GM21367 (cell line): ENCODE data around the gene SCO2.

Experiments
- ATAC-seq: cut with Tn5 transposase; IDR thresholded peaks from one replicate; pipeline ENCODE4 v1.9.1; 2021; ENCODE audit not compliant: unreplicated experiment

Gene SCO2

DNA sequence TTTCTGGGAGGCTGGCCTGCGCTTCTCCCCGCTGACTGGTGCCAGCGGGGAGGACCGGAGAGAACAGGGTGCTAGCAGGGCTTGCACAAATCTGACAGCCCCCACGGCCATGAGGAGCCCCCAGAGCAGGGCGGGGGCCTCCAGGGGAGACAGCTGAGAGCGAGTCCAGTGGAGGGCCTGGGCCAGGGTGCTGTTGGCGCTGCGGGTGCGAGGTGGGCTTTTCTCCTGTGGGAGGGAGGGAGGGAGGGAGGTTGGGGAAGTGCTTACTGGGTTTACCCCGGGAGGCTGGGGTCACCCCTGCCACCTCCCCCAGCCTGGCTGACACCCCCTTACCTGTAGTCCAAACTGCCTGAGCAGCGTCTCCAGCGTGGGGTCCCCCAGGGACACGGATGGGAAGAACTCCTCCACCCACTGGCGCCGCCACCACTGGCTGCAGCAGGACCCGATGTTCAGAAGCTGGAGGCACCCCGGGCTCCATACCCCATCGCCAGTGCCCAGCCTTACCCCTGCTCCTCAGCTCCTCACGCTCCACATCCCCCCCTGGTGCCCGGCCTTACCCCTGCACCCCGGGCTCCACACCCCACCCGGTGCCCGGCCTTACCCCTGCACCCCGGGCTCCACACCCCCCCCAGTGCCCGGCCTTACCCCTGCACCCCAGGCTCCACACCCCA is 21.8 kb downstream of the SCO2 start:
- no peak for ATAC-seq

DNA sequence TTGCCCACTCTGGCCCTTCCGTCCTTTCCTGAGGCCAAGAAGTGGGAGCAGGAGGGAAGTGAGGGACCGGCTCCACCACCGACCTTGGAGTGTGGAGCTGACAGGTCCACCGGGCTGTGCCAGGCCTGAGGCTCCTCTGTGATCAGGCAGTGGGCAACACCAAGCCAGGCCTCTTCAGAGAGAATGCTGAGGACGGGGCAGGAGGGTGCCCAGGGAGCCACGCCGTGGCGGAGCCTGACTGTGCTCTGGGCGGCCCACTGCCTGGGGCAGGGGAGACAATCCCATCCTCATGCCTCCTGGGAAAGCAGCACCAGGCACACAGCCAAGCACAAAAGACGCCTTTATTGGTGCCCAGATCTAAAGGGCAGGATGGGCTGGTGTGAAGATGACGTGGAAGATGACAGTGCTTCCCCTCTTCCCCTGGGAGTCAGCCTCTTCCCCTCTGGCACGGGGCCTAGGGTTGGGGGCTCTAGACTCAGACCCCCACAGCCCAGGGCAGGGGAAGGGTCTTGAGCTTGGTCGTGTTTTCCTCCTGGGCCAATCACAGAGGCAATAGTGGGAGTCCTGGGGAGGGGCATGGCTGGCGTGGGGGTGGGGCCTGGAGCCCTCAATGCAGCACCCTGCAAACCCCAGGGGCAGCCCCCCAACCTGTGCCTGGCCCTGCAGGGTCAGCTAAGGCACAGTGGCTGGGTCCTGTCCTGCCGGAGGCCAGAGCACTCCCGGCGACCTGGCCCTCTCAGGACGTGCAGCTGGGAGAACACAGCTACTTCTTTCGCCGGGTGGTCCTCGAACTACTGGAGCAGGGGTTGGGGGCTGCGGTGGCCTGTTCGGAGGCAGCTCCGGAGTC is 22.5 kb downstream of the SCO2 start:
- ATAC-seq, result no peak

DNA sequence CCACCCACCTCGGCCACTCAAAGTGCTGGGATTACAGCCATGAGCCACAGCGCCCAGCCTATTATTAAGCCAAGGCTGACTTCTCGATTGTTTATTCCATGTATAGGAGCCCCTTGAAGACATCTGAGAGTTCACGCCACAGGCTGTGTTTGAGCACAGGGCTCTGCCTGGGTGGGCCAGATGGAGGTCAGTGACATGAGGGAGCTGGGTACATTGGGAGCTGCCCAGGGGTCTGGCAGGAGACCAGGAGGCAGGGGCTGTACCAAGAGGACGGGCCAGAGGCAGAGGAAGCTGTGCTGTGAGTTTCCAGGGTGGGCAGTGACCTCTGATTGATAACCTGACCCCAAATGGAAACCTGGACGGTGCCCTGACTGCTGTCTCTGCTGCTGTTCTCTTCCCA is 23.3 kb downstream of the SCO2 start:
- no peak for ATAC-seq

DNA sequence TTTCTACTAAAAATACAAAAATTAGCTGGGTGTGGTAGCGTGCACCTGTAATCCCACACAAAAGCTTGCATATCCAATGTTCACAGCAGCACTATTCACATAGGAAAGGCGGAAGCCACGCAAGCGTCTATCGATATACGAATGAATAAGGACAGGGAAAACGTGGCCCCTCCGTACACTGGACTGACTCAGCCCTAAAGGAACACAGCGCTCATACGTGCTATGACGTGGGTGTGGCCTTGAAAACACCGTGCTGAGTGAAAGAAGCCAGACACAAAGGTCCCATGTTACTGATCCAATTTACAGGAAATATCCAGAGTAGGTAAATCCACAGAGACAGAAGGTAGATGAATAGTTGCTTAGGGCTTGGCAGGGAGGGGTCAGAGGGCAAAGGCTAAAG is 24.9 kb downstream of the SCO2 start:
- ATAC-seq, result no peak

DNA sequence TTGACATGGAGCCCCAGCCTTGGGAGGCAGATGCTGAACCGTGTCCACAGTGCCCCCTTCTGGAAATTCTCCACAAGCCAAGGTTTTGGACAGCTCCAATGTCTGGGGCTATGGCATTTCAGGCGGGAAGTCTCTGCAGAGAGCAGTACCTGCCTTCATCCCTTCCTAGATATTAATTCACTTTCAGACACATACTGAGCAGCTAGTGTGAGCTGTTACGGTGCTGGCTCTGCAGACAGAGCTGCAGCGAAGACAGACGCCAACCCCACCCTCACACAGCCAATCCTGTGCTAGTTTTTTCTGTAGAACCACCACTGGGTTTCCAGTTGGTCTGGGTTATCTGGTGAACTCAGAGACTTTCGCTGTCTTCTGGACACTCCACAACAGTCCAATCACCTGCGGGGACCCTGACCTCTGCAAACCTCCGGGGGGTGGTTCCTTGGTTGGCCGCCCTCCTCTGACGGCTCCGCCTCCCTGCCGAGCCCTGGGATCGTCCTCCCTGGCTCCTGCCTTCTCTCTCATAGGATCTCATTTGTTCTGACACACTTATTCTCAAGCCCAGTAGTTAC is 27.0 kb downstream of the SCO2 start:
- ATAC-seq, result no peak

DNA sequence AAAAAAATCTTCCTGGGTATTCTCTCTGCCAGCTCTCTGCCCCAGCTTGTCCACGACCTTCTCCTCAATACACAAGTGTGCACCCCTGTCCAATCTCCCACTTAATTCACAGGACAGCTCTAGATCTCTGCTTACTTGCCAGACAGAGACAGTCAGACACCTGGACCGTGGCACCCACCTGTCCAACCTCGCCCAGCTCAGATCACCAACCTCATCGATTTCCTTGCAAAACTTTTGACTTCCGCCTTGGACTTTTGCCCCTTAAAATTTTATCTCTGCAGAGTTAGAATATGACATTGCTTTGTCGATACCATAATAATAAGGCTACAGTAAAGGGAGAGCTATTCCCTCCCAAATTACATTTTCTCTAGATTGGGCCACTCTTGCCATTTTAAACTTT is 28.3 kb downstream of the SCO2 start:
- ATAC-seq, result no peak

DNA sequence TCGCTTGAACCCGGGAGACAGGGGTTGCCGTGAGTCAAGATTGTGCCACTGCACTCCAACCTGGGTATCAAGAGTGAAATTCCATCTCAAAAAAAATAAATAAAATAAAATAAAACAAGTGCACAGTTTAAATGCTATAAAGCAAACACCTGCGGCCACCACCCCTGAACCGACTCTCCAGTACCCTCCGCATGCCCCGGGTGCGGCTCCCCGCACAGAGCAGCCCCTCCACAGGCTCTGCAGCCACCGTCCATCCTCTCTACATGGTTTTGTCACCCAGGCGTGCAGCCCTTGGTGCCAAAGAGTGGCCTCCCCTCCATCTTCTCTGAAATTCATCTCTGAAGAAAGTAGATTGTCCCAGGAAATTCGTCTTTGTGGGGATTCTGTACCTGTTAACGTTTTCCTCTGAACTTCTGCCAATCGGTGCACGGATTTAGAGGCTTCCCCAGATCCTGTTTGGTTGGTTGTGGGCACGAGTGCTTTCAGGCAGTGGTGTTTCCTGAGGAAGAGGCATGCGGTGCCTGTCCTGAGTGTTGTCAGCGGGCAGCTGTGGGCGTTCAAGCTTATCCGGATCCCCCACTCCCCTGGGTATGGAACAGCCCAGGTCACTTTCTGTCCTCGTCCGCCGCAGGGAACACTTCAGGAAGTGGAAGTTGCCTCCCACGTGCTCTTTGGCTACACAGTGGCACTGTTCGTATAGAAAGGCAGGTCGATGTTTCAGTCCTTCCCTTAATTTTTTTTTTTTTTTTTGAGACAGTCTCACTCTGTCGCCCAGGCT is 34.7 kb downstream of the SCO2 start:
- ATAC-seq, result no peak

- ATAC-seq, result no peak
Measured at GRCh38 chr22:50489363-50490243, 35.8 kb downstream of the SCO2 start.

GRCh38 chr22:50488886-50489285 is 36.5 kb downstream of the SCO2 start:
- ATAC-seq, result no peak

GRCh38 chr22:50488006-50488677 is 37.3 kb downstream of the SCO2 start:
- no peak for ATAC-seq

DNA sequence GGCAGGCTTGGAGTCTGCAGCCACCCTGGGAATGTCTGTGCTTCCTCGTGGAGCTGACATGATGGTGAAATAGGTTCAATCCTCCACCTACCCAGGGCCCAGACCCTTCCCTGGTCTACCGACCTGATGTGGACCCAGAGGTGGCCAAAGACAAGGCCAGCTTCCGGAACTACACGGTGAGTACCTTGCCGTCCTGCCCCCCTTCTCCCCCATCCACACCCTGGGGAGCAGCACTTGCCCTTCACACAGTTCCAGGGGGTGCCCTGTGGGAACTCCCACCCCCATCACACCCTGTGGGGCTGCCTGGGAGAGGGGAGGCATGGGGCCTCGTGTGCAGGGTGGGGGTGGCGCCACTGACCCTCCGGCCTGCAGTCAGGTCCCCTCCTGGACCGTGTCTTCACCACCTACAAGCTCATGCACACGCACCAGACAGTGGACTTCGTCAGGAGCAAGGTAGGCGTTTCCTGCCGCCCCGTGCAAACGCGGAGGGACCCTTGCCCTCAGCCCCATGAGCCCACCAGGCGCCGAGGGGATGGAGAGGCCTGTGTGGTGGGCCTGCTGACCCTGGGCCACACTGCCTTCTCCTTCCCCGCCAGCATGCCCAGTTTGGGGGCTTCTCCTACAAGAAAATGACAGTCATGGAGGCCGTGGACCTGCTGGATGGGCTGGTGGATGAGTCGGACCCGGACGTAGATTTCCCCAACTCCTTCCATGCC is 38.0 kb downstream of the SCO2 start:
- ATAC-seq, result no peak

GRCh38 chr22:50486561-50487289 is 38.7 kb downstream of the SCO2 start, which contains the start of gene MIOX:
TSS of gene MIOX (plus strand) at chr22:50486859. CDS start at chr22:50486898, 39 bp downstream.
- no peak for ATAC-seq

- no peak for ATAC-seq
Measured at GRCh38 chr22:50485221-50486131, 39.9 kb downstream of the SCO2 start.

DNA sequence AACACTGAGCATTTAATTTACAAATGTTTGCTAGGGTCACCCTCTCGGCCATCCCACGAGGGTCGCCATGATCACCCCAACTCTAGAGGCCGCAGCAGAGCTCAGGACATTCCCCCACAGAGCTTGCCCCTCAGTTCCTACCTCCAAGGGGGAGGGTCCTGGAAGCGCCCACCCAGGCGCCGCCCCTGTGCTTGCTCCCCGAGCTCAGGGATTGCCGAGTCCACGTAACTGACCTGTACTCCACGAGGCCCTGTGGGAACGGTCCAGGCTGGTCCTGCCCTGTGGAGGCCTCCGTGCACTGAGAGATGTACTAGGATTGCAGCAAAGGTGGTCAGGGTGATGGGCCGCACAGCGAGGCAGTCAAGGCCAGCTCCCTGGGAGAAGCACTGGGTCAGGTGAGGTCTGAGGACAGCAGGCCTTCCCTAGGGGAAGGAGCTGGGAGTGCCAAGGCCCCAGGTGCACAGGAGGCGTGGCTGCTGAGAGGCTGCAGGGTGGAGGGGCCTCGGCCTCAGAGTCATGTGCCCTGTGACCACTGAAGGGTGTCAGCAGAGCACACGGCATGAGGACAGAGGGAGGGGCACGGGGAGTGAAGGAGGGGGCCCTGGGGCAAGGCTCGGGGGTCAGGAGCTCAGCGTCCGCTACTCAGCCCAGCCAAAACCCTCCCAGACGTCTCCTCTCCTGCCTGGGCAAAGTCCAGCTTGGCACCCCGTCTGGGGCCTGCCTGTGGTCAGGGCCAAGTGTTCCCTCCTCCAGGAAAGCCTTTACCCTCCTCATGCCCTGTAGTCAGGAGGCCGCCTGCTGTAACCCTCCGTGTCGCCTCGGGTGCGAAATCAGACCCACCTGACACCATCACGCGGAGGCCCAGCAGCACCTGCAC is 41.2 kb downstream of the SCO2 start:
- no peak for ATAC-seq

GRCh38 chr22:50483556-50483955 is 41.8 kb downstream of the SCO2 start:
- ATAC-seq, result no peak

DNA sequence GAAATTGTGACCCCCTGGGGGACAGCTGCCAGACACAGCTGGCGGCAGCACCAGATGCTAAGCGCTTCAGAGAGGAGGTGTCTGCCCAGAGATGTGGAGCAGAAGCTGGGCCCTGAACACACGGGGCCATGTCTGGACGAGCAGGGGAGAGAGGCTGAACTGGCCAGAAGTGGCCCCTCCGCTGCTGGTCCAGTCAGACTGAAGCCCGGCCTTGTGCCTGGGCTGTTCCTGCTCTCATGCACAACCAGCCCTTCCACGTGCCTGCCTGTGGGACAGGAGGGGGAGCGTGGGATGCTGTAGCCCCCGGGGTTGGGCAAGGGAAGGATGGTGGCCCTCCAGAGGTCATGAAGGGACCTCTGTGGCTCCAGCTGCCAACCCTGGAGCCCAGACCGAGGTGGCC is 42.3 kb downstream of the SCO2 start:
- no peak for ATAC-seq
